Activated B cell treated with CpG ODN at 0.5 μM for 24 hours (primary cell): ENCODE results near the gene SHANK1. TPM values are rescaled to one million over a fixed set of nuclear protein-coding genes. Genes with fewer than 3 reads are reported as not detected.

Experiments
- ATAC-seq: fragments of 200-7000 bp; cut with Tn5 transposase; one replicate; pipeline ENCODE4 v1.10.0; 2021; ENCODE audit warnings: low read depth, mild to moderate bottlenecking, moderate library complexity
- CTCF ChIA-PET: fragments of 350-600 bp; sonication (Branson Sonifier 250); formaldehyde crosslinking; loops from one replicate; lab custom pipeline; 2021; ENCODE audit warnings: antibody characterized with exemption; lab: Charles Lee
- POLR2A ChIA-PET: fragments of 350-600 bp; sonication (Branson Sonifier 250); formaldehyde crosslinking; loops from one replicate; lab custom pipeline; 2021; ENCODE audit warnings: antibody characterized with exemption; lab: Charles Lee
- DNase-seq: peaks from one replicate; pipeline ENCODE4 v3.0.0; 2022
- H3K27ac Mint-ChIP-seq: one replicate; pipeline ENCODE4 v1.8.0; 2020; ENCODE audit warnings: mixed read lengths
- H3K27me3 Mint-ChIP-seq: one replicate; pipeline ENCODE4 v1.8.0; 2021; ENCODE audit warnings: mixed read lengths
- H3K36me3 Mint-ChIP-seq: one replicate; pipeline ENCODE4 v1.8.0; 2021; ENCODE audit warnings: low read depth, mixed read lengths
- H3K4me1 Mint-ChIP-seq: one replicate; pipeline ENCODE4 v1.8.0; 2021; ENCODE audit warnings: mixed read lengths
- H3K4me3 Mint-ChIP-seq: one replicate; pipeline ENCODE4 v1.8.0; 2020; ENCODE audit warnings: mild to moderate bottlenecking, mixed read lengths
- H3K9me3 Mint-ChIP-seq: one replicate; pipeline ENCODE4 v1.8.0; 2020; ENCODE audit warnings: mixed read lengths
- CTCF ChIP-seq: fragments of 200-600 bp; IDR thresholded peaks from one replicate; pipeline ENCODE4 v1.8.0; 2022; ENCODE audit warnings: antibody characterized with exemption, mild to moderate bottlenecking
- intact Hi-C: fragments of 100-400 bp; cut with micrococcal nuclease; formaldehyde crosslinking; loops from one replicate; pipeline ENCODE4 v1.15.1; 2024
- total RNA-seq: library from RNA; stranded (reverse); gene quantifications from 2 replicates; pipeline ENCODE4 v1.2.3, GENCODE V29; 2022

Gene SHANK1
- total RNA-seq, 1 donor from 2014 or later = not detected

- peak; percentile 99 for ATAC-seq
- peaks cover 17% of the 10 kb centered on the region for H3K4me1 Mint-ChIP-seq
- H3K36me3 Mint-ChIP-seq = no peaks in the 10 kb centered on the region
- no peaks in the 10 kb centered on the region for H3K9me3 Mint-ChIP-seq
- no peak for TF ChIP-seq CTCF
- ChIA-PET POLR2A (no interaction called here), CTCF (no interaction called here)
- peak overlapping the region; percentile 88 for H3K27ac Mint-ChIP-seq
- H3K27me3 Mint-ChIP-seq = peaks cover 13% of the 10 kb centered on the region
- peak overlapping the region; percentile 68 for H3K4me3 Mint-ChIP-seq
- DNase-seq = peak; percentile 80
- intact Hi-C loops = loop anchor here (1.0 to 5.0 kb wide), 2 partner anchors 21 to 202 kb away; partner anchors contain the start of genes EMC10 and GARIN5A
Measured at GRCh38 chr19:50679177-50680125, 40.2 kb downstream of the SHANK1 start.

GRCh38 chr19:50678323-50678722 is 41.3 kb downstream of the SHANK1 start:
- intact Hi-C loops = loop anchor here (5.0 kb wide), 1 partner anchor 201 kb away; the partner anchor contains the start of genes EMC10 and GARIN5A
- Mint-ChIP-seq H3K36me3 (no peaks in the 10 kb centered on the region), H3K4me1 (peaks cover 18% of the 10 kb centered on the region), H3K4me3 (no peak overlapping the region), H3K9me3 (no peaks in the 10 kb centered on the region), H3K27ac (peak overlapping the region; percentile 42), H3K27me3 (peaks cover 15% of the 10 kb centered on the region)
- no peak for ATAC-seq
- CTCF ChIA-PET = no interaction called here
- no peak for DNase-seq
- TF ChIP-seq CTCF = no peak
- POLR2A ChIA-PET = no interaction called here

GRCh38 chr19:50677636-50678035 is 42.0 kb downstream of the SHANK1 start:
- DNase-seq (no peak), ATAC-seq (no peak)
- Mint-ChIP-seq H3K27me3 (peaks cover 21% of the 10 kb centered on the region), H3K27ac (peak overlapping the region; percentile 42), H3K4me1 (peaks cover 19% of the 10 kb centered on the region), H3K36me3 (no peaks in the 10 kb centered on the region), H3K9me3 (no peaks in the 10 kb centered on the region), H3K4me3 (no peak overlapping the region)
- ChIA-PET POLR2A (no interaction called here), CTCF (no interaction called here)
- TF ChIP-seq CTCF = no peak
- intact Hi-C loops = loop anchor here (5.0 kb wide), 1 partner anchor 200 kb away; the partner anchor contains the start of genes EMC10 and GARIN5A

DNA sequence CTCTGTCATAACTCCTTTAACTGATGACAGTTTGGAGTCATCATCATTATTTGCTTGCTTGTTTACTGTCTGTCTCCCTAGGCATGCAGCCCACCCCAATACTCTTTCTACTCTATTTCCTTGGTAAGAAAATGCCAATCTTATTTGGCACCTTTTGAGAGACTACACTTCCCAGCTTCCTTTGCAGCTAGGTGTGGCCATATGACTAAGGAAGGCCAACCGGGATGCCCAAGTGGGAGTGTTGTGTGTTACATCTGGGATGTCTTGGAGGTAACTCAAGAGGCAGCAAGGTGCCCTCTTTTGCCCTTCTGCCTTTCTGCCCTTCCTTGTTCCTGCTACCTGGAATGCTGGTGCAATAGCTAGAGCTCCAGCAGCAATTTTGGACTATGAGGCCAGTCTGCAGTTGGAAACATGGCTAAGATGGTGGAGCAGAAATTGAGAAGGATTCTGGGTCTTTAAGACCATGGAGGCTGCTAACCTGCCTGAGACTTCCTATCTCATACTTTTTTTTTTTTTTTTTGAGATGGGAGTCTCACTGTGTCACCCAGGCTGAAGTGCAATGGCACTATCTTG is 42.9 kb downstream of the SHANK1 start:
- DNase-seq (no peak), ATAC-seq (no peak)
- Mint-ChIP-seq H3K9me3 (no peaks in the 10 kb centered on the region), H3K4me3 (no peak overlapping the region), H3K4me1 (peaks cover 19% of the 10 kb centered on the region), H3K27me3 (peaks cover 24% of the 10 kb centered on the region), H3K36me3 (no peaks in the 10 kb centered on the region), H3K27ac (no peak overlapping the region)
- CTCF ChIA-PET = no interaction called here
- intact Hi-C loops = loop anchor here (5.0 kb wide), 1 partner anchor 199 kb away; the partner anchor contains the start of genes EMC10 and GARIN5A
- POLR2A ChIA-PET = interaction anchor here (0.8 kb wide), 1 partner anchor 262 kb away, joined by 6 read pairs; no protein-coding TSS in a partner anchor
- no peak for TF ChIP-seq CTCF

GRCh38 chr19:50673118-50673517 is 46.5 kb downstream of the SHANK1 start:
- no peak for ATAC-seq
- H3K27me3 Mint-ChIP-seq = peaks cover 39% of the 10 kb centered on the region
- intact Hi-C loops = no loop called here
- no peaks in the 10 kb centered on the region for H3K9me3 Mint-ChIP-seq
- no peak overlapping the region for H3K4me3 Mint-ChIP-seq
- TF ChIP-seq CTCF = no peak
- DNase-seq = no peak
- H3K36me3 Mint-ChIP-seq = no peaks in the 10 kb centered on the region
- no peak overlapping the region for H3K27ac Mint-ChIP-seq
- H3K4me1 Mint-ChIP-seq = peaks cover 5% of the 10 kb centered on the region
- ChIA-PET POLR2A (no interaction called here), CTCF (no interaction called here)
